IPS-20b (cell line): ENCODE results near the gene CENATAC.
A peak's percentile ranks its signal among the peaks of the same experiment; 100 is the strongest.
"Not testable (repeated sequence)": the region's sequence is repeated elsewhere in the genome, so short reads cannot be mapped to it uniquely, and the experiment has no call there.

Experiments used
- H3K27ac ChIP-seq: one replicate; pipeline ENCODE4 v1.5.1; 2013; ENCODE audit warnings: low read length
- H3K27me3 ChIP-seq: 2 replicates; pipeline ENCODE4 v1.6.1; 2013; ENCODE audit warnings: mild to moderate bottlenecking, low read length, inconsistent platforms; ENCODE audit not compliant: insufficient read depth
- H3K36me3 ChIP-seq: 2 replicates; pipeline ENCODE4 v1.6.1; 2013; ENCODE audit warnings: low read depth, mild to moderate bottlenecking, inconsistent platforms, low read length, moderate library complexity; ENCODE audit not compliant: insufficient read depth
- H3K4me1 ChIP-seq: 2 replicates; pipeline ENCODE4 v1.6.1; 2013; ENCODE audit warnings: mild to moderate bottlenecking, control low read depth, inconsistent platforms, low read length, moderate library complexity; ENCODE audit not compliant: insufficient read depth
- H3K4me3 ChIP-seq: 2 replicates; pipeline ENCODE4 v1.5.1; 2013; ENCODE audit warnings: mild to moderate bottlenecking, low read length, inconsistent platforms
- H3K9ac ChIP-seq: 2 replicates; pipeline ENCODE4 v1.6.1; 2013; ENCODE audit warnings: low read depth, mild to moderate bottlenecking, inconsistent platforms, low read length, moderate library complexity
- H3K9me3 ChIP-seq: 2 replicates; pipeline ENCODE4 v1.6.1; 2013; ENCODE audit warnings: mild to moderate bottlenecking, low read depth, low read length, inconsistent platforms; ENCODE audit not compliant: insufficient read depth

CENATAC gene

DNA sequence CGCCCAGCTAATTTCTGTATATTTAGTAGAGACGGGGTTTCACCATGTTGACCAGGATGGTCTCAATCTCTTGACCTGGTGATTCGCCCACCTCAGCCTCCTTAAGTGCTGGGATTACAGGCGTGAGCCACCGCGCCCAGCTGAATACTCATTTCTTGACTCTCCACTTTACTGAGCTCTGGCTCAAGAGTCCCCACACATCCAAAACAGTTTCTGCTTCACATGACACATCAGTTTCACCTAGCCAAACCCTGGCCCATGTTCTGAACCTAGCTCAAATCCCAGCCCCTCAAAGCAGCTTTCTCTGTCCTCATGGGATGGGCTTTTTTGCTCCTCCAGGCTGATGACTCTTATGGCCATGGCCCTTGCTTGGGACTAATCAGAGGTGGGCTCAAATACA, 49.3 kb downstream of the CENATAC start:
- Histone ChIP-seq H3K4me3 (no peak overlapping the region), H3K4me1 (no peaks in the 10 kb centered on the region), H3K9ac (no peak overlapping the region), H3K27me3 (no peaks in the 10 kb centered on the region), H3K27ac (no peak overlapping the region), H3K9me3 (no peaks in the 10 kb centered on the region), H3K36me3 (peaks cover 79% of the 10 kb centered on the region)

DNA sequence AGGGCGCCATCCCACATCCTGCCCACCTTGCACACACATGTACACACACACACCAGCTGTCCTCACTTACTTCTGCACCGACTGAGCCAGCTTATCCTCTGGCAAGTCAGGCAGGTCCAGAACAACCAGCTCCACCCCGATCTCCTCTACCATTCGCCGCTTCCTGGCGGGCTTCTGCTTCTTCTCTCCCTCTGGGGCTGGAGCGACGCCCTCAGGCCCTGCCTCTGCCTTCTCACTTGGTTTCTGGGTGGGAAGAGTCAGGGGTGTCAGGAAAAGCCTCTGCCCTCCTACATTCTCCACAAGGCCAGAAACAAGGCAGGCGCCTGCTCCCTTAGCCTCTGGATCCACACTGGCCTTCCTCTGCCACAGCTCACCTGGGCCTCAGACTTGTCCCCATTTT, 50.7 kb downstream of the CENATAC start:
- H3K4me1 ChIP-seq: no peaks in the 10 kb centered on the region
- H3K9ac ChIP-seq: no peak overlapping the region

DNA sequence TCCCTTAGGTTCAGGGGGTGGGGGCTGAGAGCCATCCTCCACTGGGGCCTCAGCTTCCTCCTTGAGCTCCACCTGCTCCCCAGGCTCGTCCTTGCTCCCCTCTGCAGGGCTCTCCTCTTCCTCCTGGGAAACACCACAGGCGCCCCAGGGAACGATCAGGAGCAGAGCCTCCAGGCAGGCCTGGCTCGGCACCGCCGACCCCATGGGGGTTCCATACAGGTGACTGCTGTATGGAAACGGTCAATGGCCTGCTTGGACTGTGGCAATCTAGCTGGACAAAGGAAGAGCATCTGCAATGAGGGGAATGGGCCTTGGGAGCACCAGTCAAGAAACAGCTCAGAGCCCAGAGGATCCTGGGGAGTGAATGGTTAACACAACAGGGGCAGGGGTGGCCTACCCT, 51.1 kb downstream of the CENATAC start:
- H3K4me3 ChIP-seq: no peak overlapping the region
- H3K4me1 ChIP-seq: no peaks in the 10 kb centered on the region
- H3K9ac ChIP-seq: no peak overlapping the region
- no peaks in the 10 kb centered on the region for H3K9me3 ChIP-seq
- no peaks in the 10 kb centered on the region for H3K27me3 ChIP-seq
- no peak overlapping the region for H3K27ac ChIP-seq
- peaks cover 98% of the 10 kb centered on the region for H3K36me3 ChIP-seq

More for the DNA sequence above, 50.7 kb downstream of the CENATAC start:
- Histone ChIP-seq H3K36me3 (peaks cover 93% of the 10 kb centered on the region), H3K27ac (no peak overlapping the region), H3K4me3 (no peak overlapping the region), H3K27me3 (no peaks in the 10 kb centered on the region), H3K9me3 (no peaks in the 10 kb centered on the region)

DNA sequence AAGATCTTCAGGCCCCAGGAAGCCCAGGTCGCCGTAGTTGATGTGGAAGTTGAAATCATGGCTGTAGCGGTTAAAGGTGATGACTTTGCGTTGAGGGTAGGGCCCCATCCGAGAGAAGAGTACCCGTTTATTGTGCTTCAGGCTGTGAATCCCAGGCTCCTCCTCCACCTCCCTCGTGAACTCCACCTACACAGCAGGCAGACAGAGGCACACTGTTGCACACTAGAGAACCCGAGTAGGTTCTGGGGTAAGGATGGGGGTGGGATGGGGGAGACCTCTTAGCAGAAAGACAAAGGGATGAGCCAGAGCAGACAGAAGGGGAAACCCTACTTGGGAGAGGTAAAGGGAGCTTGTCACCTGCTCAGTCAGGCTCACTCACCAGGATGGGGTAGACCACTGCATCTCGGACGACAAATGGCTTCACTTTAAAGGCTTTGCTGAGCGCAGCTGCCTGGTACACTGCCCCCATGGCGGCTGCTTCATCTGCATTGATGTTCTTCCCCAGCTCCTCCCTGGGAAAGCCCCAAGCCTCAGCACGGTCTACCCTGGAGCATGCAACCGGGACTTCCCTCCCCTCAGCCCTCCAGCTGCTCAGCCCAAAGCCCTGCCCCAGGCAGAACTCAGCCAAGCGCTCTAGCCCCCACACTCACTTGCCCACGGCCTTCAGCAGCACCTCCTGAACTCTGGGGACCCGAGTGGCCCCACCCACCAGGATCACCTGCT, 53.7 kb downstream of the CENATAC start:
- Histone ChIP-seq H3K27me3 (no peaks in the 10 kb centered on the region), H3K9me3 (no peaks in the 10 kb centered on the region), H3K4me1 (peaks cover 4% of the 10 kb centered on the region; the same call in 1 of the 2 replicates), H3K9ac (no peak overlapping the region), H3K36me3 (peaks cover 93% of the 10 kb centered on the region), H3K27ac (no peak overlapping the region), H3K4me3 (no peak overlapping the region)

DNA sequence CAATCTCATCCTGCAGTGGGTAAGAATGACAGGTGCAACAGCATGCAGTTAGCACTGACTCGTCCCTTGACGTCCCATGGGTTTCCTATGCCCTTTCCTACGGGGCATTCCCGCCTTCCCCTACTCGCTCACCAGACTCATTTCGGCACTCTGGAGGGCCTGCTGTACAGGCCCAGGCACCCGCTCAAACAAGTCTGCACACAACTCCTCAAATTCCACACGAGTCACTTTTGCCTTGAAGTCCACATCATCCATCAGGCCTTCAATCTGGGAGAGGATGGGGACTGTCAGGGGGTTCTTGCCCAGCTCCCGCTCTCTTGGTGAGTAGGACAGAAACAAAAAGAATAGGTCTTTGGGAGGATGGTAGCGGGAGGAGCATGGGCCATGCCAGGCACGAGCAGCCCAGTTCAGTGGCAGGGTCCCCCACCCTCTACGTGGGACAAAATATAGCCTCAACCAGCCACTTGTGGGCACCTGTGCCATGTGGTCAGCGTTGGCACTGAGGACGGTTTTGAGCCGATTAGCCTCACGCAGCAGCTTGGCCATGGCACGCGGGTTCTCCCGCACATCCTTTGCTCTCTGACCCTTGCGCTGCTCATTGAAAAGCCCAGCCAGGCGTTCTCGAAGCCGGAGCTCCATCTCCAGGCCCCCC, 54.4 kb downstream of the CENATAC start:
- Histone ChIP-seq H3K9ac (no peak overlapping the region), H3K36me3 (peaks cover 86% of the 10 kb centered on the region), H3K4me3 (no peak overlapping the region), H3K9me3 (no peaks in the 10 kb centered on the region), H3K4me1 (peaks cover 4% of the 10 kb centered on the region; the same call in 1 of the 2 replicates), H3K27ac (no peak overlapping the region), H3K27me3 (no peaks in the 10 kb centered on the region)

DNA sequence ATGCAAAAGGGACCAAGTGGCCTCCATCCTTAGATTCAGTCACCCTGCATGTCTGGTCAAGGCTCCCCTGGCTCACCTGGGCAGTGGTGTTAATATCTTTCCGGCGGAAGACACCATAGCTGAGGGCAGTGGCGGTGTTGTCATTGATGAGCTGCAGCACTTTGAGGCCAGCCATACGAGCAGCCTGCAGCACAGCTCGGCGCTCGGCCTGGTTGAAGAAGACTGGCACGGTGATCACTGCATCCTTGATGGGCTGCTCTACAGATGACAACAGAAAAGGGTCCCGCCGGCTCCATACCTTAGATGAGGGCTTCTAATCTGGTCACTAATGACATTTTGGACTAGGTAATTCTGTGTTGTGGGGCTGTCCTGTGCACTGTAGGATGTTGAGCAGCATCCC, 56.5 kb downstream of the CENATAC start:
- H3K4me3 ChIP-seq: no peak overlapping the region
- H3K36me3 ChIP-seq: peaks cover 65% of the 10 kb centered on the region
- H3K27me3 ChIP-seq: no peaks in the 10 kb centered on the region
- peaks cover 4% of the 10 kb centered on the region; the same call in 1 of the 2 replicates for H3K4me1 ChIP-seq
- H3K27ac ChIP-seq: no peak overlapping the region
- no peak overlapping the region for H3K9ac ChIP-seq
- H3K9me3 ChIP-seq: no peaks in the 10 kb centered on the region

DNA sequence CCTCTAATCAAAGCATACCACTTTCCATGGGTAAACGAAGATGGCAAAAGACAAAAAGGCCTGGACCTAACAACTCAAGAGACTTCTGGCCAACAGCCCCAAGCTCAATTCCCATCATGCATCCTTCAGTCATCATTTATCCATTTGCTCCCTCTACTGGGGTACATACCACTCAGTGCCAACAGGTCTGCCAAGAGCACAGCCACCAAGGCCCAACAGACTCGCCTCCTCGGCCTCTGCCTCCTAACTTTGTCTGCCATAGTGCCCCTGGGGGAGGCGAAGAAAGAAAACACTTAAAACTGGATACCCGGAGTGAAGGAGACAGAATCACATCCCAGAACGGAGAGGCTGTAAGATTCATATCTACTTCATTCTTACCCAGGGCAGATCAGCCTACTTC, 58.0 kb downstream of the CENATAC start:
- Histone ChIP-seq H3K4me1 (peaks cover 4% of the 10 kb centered on the region; the same call in 1 of the 2 replicates), H3K4me3 (peak overlapping the region; percentile 94), H3K9ac (peak overlapping the region; percentile 83; the same call in 1 of the 2 replicates), H3K36me3 (peaks cover 50% of the 10 kb centered on the region), H3K27ac (peak overlapping the region; percentile 43), H3K27me3 (no peaks in the 10 kb centered on the region), H3K9me3 (no peaks in the 10 kb centered on the region)

DNA sequence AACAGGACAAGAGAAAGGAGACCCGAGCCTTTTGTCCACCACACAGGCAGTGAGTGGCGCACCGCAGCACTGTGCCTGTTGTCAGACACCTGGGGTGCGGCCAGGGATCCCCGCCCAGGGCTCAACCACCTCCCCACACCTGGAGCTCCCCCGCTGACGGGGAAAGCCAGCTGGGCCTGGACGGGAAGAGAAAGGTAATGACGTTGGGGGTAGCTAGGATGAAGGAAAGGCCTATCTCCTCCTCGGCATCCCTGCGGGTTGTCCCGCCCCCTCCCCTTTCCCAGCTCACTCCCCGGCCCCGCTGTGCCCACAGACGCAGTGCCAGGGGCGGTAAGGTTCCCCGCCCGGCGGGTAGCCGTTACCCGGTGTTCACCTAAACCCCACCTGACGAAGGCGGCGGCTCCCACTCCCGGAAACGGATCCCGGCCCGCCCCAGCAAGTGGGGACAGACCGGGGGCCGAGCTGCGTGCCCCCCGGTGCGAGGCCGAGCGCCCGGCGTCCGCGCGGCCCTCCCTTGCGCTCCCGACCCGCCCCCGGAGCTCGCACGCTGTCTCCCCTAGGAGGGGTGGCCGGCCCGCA, 58.6 kb downstream of the CENATAC start:
- Histone ChIP-seq H3K27me3 (no peaks in the 10 kb centered on the region), H3K4me3 (peak overlapping the region; percentile 94), H3K9ac (peak overlapping the region; percentile 83; the same call in 1 of the 2 replicates), H3K27ac (peak overlapping the region; percentile 43), H3K4me1 (peaks cover 4% of the 10 kb centered on the region; the same call in 1 of the 2 replicates), H3K9me3 (no peaks in the 10 kb centered on the region), H3K36me3 (peaks cover 44% of the 10 kb centered on the region)

DNA sequence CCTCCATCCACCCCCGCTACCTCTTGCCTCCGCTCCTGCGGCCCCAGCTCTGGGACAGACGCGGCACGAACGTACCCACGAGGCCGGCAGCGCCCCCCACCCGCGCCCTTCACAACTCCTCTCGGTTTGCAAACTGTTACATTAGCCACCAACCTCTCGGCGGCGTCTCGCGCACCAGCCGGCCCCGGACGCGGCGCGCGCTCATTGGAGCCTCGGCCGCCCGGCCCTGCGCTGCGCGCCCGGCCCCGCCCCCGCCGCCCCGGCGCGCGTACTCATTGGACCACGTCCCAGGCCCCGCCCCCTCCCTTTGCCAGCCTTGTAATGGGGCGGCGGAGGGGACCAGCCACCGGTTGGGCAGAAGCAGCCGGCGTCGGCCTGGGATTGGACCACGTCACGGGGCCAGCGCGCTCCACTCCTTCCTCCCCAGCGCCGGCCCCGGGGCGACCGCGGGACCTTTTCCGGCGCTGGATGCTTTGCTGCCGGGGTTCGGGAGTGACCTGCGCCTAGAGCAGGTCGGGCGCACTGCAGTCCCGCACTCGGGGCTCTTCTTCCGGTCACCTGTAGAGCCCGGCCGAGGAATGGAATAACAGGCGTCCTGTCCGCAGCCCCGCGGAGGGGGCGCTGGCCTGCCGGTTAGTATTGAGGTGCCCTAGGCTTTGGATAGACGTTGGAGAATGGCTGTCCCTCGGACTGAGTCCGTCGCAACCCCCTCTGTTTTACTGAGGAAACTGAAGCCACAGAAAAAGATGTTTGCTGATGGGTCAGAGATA, 59.2 kb downstream of the CENATAC start, which contains the start of gene HYOU1:
HYOU1 (minus strand) TSS at position 206 of the 770 bp plus-strand sequence. CDS start 1,045 bp downstream, outside the sequence.
- H3K36me3 ChIP-seq: peaks cover 37% of the 10 kb centered on the region
- H3K4me3 ChIP-seq: peak within 1 kb of the TSS; percentile 100
- peak within 1 kb of the TSS; percentile 98 for H3K9ac ChIP-seq
- H3K9me3 ChIP-seq: no peaks in the 10 kb centered on the region
- peak within 1 kb of the TSS; percentile 83 for H3K27ac ChIP-seq
- H3K27me3 ChIP-seq: no peaks in the 10 kb centered on the region
- H3K4me1 ChIP-seq: peaks cover 4% of the 10 kb centered on the region; the same call in 1 of the 2 replicates

DNA sequence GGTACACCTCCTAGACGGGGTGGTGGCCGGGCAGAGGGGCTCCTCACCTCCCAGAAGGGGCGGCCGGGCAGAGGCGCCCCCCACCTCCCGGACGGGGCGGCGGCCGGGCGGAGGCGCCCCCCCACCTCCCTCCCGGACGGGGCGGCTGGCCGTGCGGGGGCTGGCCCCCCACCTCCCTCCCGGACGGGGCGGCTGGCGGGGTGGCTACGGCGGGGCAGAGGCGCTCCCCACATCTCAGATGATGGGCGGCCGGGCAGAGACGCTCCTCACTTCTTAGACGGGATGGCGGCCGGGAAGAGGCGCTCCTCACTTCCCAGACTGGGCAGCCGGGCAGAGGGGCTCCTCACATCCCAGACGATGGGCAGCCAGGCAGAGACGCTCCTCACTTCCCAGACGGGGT, 61.2 kb downstream of the CENATAC start:
- H3K27me3 ChIP-seq, H3K4me3 ChIP-seq: not testable (repeated sequence)

DNA sequence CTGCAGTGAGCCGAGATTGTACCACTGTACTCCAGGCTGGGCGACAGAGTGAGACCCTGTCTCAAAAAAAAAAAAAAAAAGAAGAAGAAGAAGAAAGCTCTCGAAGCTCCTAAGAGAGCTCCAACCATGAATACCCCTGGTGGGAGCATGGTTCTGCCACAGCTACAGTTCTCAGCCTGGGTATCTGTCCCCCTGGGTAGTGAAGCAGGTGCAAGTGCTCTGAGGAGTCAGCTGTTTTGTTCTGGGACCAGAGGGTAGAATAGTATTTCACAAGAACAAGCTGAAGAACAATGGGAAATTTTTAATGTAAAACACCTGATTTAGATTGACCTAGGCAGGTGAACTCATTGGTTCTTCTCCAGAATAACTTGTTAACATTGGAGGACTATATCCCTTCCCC, 63.3 kb downstream of the CENATAC start:
- no peaks in the 10 kb centered on the region for H3K9me3 ChIP-seq
- H3K4me3 ChIP-seq: no peak overlapping the region
- H3K27ac ChIP-seq: no peak overlapping the region
- no peaks in the 10 kb centered on the region for H3K36me3 ChIP-seq
- H3K4me1 ChIP-seq: no peaks in the 10 kb centered on the region
- H3K9ac ChIP-seq: no peak overlapping the region
- no peaks in the 10 kb centered on the region for H3K27me3 ChIP-seq

More for the DNA sequence above, 61.2 kb downstream of the CENATAC start:
- H3K4me1 ChIP-seq, H3K9me3 ChIP-seq, H3K27ac ChIP-seq, H3K9ac ChIP-seq: not testable (repeated sequence)
- peaks cover 18% of the 10 kb centered on the region for H3K36me3 ChIP-seq
